Raji (cell line): ENCODE results near the gene ERG.

ENCODE experiments used
- POLR2A ChIP-seq: IDR thresholded peaks from 2 replicates; pipeline ENCODE4 v1.6.1; 2011; ENCODE audit warnings: low read depth, low read length, control low read depth; ENCODE audit not compliant: insufficient read depth

ERG gene

DNA sequence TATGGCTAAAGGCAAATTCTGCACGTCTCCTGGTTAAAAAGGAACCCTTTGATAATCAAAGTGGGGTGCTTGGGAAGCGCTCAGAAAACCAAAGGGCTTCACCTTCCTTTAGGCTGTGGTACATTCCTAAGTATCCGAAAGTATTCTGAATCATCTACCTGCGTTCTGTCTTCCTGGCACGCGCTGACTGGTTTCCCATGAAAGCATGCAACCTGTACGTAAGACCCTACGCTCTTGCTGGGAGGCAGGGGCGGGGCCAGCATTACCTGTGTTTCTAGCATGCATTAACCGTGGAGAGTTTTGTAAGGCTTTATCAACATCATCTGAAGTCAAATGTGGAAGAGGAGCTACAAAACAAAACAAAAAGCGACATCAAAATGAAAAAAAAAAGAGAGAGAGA, 96.0 kb downstream of the ERG start:
- TF ChIP-seq POLR2A: no peak

DNA sequence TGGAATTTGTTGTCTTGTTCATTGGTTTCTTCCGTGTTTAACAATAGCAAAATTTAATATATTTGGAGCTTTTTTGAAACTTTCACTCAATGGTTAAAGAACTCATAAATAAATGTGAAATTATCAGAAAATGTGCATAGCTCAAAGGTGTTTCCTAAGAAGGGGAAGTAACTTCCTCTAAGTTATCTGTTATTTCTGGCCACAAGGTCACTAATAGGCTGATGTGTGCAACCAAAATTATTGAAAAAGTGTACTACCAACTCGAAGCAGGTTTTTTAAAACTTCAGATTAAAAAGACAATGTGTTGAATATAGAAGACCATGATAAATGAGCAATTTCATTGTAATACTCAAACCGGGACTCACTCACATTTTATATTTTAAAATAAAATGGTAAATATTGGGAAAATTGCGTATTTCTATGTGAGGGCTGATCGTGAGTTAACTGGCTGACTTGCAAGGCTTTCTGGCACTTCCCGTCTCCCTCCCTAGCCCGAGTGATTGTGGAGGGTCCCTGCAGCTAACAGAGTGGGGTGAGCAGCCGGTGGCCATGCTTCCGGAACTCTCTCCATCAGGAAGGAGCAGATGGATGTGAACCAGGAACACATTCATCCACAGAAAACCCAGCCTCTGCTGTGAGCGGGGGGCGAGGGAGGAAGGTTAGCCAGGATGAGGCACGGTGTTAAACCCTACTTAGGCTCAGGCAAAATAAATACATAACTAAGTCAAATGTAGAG, 96.9 kb downstream of the ERG start:
- TF ChIP-seq POLR2A: no peak

DNA sequence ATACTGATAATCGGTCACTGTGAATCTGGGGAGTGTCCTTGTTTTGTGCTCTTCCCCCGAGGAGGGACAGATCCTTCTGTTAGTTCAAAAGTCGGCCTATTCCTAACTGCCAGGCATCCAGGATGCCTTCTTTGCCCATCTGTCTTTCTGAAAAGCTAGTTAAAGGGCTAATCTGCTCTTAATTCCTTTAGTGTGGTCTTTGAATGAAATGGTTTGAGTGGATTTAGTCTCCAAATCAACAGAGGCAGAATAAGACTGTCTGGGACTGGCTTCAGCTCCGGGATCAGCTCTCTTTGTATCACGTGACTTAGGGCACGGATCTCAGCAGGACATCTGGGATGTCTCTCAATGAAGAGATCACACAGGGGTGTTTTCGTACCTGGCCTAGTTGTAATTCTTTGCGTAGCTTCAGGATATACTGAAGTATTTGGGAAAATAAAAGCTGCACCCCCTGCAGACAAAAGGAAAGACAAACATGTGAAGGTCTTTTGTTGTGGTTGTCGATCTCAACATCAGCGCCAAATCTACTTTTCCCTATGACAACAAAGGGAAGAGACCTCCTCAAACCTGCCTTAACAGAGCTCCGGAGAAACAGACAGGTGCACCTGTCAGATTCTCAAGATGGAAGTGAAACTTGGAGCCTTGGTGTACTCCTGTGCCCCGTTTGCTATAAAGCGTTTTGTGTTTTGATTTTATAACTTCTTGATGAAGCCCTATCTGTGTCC, 97.9 kb downstream of the ERG start:
- no peak for TF ChIP-seq POLR2A

DNA sequence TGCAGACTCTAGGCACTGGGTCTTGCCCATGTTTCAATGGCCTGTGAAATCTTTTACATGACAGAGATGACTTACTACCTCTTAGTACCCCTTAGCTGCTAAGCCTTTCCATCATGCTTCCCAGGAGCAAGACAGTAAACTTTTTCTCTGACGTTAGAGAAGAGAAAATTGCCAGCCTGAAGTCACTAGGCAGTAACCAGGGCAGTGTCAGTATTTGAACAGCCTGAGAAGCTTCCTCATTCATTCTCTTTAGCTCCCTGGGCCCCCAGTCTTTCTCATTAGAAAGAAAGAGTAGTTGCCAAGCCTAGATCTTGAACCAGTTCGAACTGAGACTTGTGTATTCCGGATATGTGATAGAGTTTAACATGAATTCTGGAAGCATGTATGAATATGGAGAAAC, 99.2 kb downstream of the ERG start:
- no peak for TF ChIP-seq POLR2A

DNA sequence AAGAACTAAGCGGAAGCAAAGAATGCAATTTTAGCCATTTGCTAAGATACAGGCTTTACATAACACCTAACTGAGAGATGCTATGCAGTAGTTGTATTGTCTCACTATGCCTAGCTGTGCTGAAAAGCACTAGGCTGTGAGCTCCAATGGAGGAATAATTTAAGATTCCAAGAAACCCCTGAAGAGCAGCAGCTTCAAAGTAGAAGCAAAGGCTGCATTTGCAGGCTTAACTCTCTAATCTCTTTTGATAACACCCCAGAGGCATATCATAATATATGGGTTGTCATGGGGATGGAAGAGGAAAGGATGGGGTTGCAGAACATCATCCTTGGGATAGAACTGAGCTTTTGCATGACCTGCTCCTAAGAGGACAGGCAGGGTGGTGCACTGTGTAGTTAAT, 102.0 kb downstream of the ERG start:
- no peak for TF ChIP-seq POLR2A

DNA sequence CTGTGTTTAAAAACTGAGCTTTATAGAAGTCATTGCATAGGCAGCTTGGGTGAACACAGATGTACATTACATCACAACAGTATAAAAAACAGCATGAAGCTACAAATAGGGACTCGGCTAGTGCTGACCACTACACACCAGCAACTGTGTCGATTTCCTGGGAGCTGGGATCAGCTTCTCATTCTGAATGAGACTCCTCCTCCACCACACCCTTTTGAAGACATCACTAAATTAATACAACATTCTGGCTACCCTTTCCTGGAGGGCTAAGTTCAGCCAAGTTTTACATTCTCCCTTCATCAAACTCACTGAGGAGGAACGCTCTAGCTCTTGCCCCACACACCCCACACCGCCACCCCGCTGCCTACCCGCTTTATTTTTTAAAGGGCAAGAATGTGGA, 102.7 kb downstream of the ERG start:
- TF ChIP-seq POLR2A: no peak

DNA sequence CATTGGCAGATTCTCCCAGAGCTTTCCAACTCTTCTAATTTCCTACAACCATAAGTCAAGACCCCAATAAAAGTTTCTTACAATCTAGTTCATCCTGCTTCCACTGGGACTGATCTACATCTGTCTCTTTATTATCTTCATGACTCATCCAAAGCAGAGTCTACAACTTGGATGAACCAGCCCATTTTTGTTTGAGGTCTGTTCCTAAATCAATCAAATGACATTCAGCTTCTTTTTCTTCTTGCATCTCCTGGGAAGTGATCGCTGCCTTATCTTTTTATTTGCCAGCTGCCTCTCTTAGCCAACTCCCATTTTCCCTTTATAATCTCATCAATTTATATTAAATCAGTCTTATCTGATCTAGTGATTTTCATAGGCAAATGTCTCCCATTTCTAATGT, 105.6 kb downstream of the ERG start:
- no peak for TF ChIP-seq POLR2A

DNA sequence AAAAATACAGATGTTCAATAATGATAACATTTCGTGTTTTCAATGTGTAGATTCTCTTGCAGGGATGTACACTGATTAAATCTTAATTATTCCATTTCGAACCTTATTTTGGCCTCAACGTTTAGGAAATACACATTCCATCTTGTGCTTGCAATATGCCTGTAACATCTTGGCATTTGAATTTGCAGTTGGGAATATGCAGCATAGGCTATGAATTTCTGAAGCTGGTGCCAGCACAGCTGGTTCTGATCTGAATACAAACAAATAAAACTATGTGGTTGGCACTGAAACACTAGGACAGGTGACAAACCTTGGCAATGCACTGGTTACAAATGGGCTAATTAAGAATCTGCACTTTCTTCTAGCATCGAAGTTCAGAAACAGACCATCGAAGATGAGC, 108.4 kb downstream of the ERG start:
- no peak for TF ChIP-seq POLR2A

DNA sequence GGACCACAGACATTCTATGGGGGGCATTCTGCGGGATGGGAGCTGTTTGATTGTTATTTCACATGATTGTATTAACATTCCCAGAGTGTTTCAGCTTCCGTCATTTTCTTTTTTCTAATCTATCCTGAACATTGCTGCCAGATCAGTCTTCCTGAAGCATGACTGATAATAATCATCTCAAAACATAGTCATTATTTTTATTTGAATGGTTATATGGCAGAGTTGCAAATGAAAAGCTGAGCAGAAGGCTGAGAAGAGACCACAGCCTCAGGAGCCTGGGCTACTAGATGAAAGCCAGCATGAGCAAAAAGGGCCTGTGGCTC, 109.0 kb downstream of the ERG start:
- TF ChIP-seq POLR2A: no peak

DNA sequence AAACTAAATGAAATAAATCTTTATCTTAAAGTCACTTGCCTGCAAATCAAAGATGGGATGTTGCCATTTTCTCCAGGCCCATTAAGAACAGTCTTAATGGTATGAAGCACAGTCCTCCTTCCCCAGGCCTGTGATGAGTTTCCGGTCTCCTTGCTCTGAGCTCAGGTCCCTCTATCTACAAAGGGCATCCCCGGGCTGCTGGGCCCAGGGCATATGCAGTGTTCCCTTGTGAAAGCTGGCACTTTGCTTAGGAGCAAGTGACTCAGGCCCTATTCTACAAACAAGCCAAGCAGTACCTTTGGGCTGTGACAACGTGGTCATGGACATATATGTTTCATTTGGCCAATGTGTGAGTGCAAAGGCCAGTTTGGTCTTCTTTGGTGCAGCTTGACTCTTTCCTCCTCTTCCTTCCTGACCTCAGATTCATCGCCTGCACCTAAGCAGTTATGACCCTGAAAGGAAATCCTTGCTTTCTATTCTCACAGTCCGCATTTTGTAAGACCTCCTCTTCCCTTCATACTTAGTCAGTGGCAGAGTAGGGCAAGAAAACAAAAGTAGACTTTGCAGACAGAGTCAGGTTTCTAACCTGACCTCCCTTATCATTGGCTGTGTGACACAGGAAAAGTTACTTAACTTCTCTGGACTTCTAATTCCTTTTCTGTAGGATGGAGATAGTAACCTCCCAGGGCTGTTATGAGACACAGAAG, 109.5 kb downstream of the ERG start:
- no peak for TF ChIP-seq POLR2A

DNA sequence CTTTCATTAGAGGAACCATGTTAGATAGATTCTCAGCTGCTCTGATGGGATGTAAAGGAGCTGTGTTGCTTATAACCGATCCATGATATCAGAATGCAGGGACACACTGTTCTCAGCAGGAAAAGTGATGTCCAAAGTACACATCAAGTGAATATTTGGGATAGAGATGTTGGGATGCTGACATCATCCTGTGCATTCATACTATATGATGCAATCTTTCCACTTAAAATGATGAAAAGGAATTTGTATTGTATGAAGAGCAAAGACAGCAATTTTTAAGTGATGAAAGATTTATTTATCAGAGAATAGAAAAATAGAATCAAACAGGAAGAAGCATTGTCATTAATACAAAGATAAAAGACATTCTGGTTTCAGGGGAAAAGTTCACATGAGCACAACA, 110.1 kb downstream of the ERG start:
- no peak for TF ChIP-seq POLR2A

DNA sequence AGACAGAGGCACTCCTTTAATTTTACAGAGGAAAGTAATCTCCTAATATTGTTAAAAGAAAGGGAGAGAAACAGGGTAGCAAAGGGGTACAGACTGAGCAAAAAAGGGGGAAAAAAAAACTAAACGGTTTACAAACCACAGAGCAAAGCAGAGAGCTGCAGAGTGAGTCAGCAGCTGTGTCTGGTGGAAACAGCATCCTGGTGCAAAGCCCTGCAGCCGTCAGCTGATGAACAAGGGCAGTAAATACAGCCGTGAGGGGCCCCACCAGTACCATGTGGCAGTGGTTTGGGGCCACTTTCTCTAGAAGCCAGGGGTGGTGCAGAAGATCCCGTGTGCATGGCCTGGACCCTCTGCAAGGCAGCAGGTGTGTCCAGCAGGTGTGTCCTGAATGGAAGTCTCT, 111.3 kb downstream of the ERG start:
- no peak for TF ChIP-seq POLR2A

DNA sequence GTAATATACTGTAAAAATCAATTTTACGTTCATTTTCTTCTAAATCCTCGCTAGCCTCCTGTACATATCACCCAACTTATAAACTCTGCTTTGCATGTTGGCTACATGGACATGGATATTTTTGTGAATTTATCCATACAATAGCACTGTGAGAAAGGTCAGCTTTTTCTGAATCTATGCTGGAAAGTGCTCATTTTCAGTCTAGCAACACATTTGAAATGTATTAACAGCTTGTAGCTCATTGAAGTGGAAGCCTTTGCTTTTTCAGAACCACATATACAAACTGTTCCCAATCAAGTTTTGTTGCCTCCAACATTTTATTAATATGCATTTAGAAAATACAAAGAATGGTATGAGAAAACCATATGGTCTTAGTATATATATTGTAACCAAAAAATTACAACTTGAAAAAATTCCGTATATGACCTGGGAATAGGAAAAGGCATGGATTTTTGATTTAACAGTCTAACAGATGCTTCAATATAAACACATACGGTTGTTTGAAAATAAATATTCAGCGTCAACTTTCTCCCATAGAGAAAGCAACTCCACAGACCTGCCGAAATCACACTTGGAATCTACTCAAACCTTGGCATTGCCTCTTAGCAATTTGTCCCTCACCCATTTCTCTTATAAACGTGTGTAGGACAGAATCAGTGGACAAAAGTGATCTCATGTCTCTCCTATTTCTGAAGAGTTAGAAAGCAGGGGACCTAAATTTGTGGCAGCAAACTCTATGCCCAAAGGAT, 112.7 kb downstream of the ERG start:
- TF ChIP-seq POLR2A: no peak

DNA sequence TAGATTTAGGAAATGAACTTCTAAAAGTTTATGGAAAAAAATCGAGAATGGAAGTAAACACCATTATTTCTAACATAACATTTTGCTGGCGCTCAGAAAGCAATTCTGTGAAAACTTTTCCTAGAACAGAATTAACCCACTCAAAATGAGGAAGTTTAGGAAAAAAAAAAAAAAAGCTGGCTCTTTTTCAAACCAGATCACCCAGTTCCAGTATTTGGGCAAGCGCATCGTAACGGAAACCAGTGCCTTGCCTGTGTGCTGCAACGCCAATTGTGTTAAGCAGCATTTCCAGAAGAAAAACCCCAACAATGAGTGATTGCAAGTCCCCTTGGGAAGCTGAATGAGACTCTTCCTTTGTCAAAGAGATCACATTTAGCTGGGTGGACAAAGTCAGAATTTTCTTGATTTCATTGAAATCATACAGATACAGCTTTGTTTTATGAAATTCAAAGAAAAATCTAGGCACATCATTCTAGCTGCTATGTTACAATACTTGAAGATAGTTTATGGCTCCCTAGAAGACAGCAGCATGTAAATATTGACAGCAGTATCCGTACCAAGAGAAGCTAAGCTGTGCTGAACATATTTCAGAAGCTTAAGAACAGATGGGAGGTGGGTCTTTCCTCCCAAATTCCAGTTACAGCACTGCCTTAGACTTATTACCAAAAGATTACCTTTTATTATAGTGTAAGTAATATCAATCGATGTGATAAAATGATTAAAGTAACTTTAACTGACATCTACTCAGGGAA, 113.4 kb downstream of the ERG start:
- no peak for TF ChIP-seq POLR2A

DNA sequence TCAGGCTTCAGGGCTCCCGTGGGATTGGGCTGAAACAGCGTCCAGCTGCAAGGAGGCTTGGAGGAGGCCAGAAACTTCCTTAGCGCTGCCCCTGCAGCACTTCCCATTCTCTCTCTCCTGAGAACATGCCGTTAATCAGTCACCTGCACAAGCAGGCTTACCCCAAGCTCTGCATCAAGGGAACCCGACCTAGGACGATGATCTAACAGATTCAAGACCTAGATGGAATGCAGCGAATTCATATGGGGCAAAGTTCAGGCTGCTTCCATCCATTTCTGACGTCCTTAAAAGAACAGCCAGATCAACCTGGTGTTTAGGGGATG, 114.1 kb downstream of the ERG start:
- TF ChIP-seq POLR2A: no peak

DNA sequence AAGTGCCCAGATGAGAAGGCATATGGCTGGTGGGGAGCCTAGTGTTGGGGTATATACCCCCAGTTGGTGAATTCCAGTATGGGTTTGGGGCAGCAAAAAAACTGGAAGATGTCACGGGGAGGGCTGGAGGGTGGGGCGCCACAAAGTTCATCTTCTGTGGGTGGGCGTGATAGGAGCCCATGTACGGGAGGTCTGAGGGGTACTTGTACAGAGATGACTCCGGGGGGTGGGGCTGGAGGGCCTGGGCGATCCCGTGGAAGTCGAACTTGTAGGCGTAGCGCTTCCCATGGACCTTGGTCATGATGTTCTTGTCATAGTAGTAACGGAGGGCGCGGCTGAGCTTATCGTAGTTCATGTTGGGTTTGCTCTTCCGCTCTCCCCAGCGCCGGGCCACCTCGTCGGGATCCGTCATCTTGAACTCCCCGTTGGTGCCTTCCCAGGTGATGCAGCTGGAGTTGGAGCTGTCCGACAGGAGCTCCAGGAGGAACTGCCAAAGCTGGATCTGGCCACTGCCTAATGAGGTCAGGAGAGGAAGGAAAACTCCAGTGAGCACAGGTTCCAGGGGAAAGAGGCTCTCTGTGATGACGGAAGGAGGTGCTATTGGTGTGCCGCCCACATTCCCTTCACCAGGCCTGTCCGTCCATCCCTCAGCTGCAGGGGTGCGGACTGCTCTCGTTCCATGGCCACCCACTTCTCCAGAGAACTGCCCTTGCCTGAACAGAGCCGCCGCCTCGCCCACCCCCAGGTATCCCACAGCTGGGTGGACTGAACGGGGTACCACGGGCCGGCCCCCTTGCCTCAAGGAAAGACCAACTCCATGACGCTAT, 114.7 kb downstream of the ERG start:
- no peak for TF ChIP-seq POLR2A
